A549 (cell line): ENCODE results near the gene PARD3B. TPM values are rescaled to one million over a fixed set of nuclear protein-coding genes. Genes with fewer than 3 reads are reported as not detected.

ENCODE experiments used
- ATAC-seq, 2 experiments: fragments of 200-7000 bp in 1 of 2; fragments of >200 bp in 1 of 2; cut with Nextera tagmentation in 1 of 2; cut with Tn5 transposase in 1 of 2; 3 replicates each; pipeline versions ENCODE4 v1.8.0 to v1.9.1; 2018 to 2020; ENCODE audit warnings: mild to moderate bottlenecking in 1 of 2, moderate library complexity in 1 of 2
- CTCF ChIA-PET: fragments of 300-600 bp; sonication (Branson Sonifier 250); formaldehyde crosslinking; extraction: SDS; loops from one replicate; lab custom pipeline; 2021; ENCODE audit warnings: antibody characterized with exemption, inconsistent platforms; lab: Yijun Ruan, JAX
- POLR2A ChIA-PET: fragments of 350-600 bp; formaldehyde crosslinking; extraction: SDS; loops from one replicate; lab custom pipeline; 2021; ENCODE audit warnings: antibody characterized with exemption, inconsistent platforms; lab: Yijun Ruan, JAX
- DNase-seq, 2 experiments: peaks; one replicate each; pipeline versions ENCODE4 v3.0.0 to v3.0.0-alpha.2; 2011 to 2016; ENCODE audit warnings: low read depth in 1 of 2, low spot score in 1 of 2
- FAIRE-seq: peaks from 2 replicates; lab custom pipeline; 2011; peaks lifted over from hg19 to GRCh38; lab: Jason Lieb, UNC
- H3K27ac ChIP-seq, 2 experiments: fragments of >200 bp; sonication (Bioruptor Twin); formaldehyde crosslinking; 3 replicates each; pipeline ENCODE4 v1.5.1; 2016 to 2017
- H3K4me1 ChIP-seq: fragments of >200 bp; sonication (Bioruptor Twin); formaldehyde crosslinking; 3 replicates; pipeline ENCODE4 v1.6.1; 2016
- H3K4me2 ChIP-seq: fragments of >200 bp; sonication (Bioruptor Twin); formaldehyde crosslinking; 3 replicates; pipeline ENCODE4 v1.6.1; 2016
- H3K4me3 ChIP-seq: fragments of >200 bp; sonication (Bioruptor Twin); formaldehyde crosslinking; 3 replicates; pipeline ENCODE4 v1.5.1; 2016
- H3K9me3 ChIP-seq: fragments of >200 bp; sonication (Bioruptor Twin); formaldehyde crosslinking; 3 replicates; pipeline ENCODE4 v1.6.1; 2016
- CEBPB ChIP-seq, 2 experiments: fragments of >200 bp in 1 of 2; sonication (Bioruptor Twin) in 1 of 2; formaldehyde crosslinking in 1 of 2; IDR thresholded peaks; 2 replicates each; pipeline ENCODE4 v1.6.1; 2012 to 2016
- CHD4 ChIP-seq: fragments of 200-600 bp; sonication (generic); IDR thresholded peaks from 2 replicates; pipeline ENCODE4 v1.6.1; 2016; ENCODE audit warnings: antibody characterized with exemption, mild to moderate bottlenecking, borderline replicate concordance
- E2F6 ChIP-seq: IDR thresholded peaks from 2 replicates; pipeline ENCODE4 v1.6.1; 2012; ENCODE audit warnings: low read depth, borderline replicate concordance
- EP300 ChIP-seq, 2 experiments: fragments of >200 bp; sonication (Bioruptor Twin); formaldehyde crosslinking; IDR thresholded peaks; 2 replicates in 1 of 2; 3 replicates in 1 of 2; pipeline ENCODE4 v1.6.1; 2016 to 2017
- FOXS1 ChIP-seq: fragments of 250-450 bp; sonication (Bioruptor Pico); IDR thresholded peaks from 2 replicates; pipeline ENCODE4 v1.5.0; 2020; ENCODE audit warnings: mild to moderate bottlenecking, moderate library complexity
- GATA3 ChIP-seq: IDR thresholded peaks from 2 replicates; pipeline ENCODE4 v1.6.1; 2012; ENCODE audit warnings: borderline replicate concordance
- HES2 ChIP-seq: fragments of >200 bp; sonication (Bioruptor Twin); formaldehyde crosslinking; IDR thresholded peaks from 2 replicates; pipeline ENCODE4 v1.6.1; 2016
- HMGXB4 ChIP-seq: fragments of 250-450 bp; sonication (Bioruptor Pico); IDR thresholded peaks from 2 replicates; pipeline ENCODE4 v1.5.0; 2021; ENCODE audit warnings: mild to moderate bottlenecking, moderate library complexity, borderline replicate concordance
- KDM1A ChIP-seq: fragments of 200-600 bp; sonication (generic); IDR thresholded peaks from 2 replicates; pipeline ENCODE4 v1.6.1; 2016; ENCODE audit warnings: low read depth, mild to moderate bottlenecking
- NPAS2 ChIP-seq: fragments of 250-450 bp; sonication (Bioruptor Pico); IDR thresholded peaks from 2 replicates; pipeline ENCODE4 v1.8.0; 2022; ENCODE audit warnings: mild to moderate bottlenecking, moderate library complexity, borderline replicate concordance
- PHF8 ChIP-seq: fragments of 200-600 bp; sonication (generic); IDR thresholded peaks from 2 replicates; pipeline ENCODE4 v1.6.1; 2016; ENCODE audit warnings: low read depth, mild to moderate bottlenecking, antibody characterized with exemption, moderate library complexity, borderline replicate concordance
- POLR2AphosphoS2 ChIP-seq: conservative IDR thresholded peaks from 2 replicates; pipeline ENCODE4 v1.6.1; 2012; ENCODE audit warnings: low read length, improper control_type of control experiment, inconsistent platforms
- RAD21 ChIP-seq, 2 experiments: fragments of >200 bp in 1 of 2; sonication (Bioruptor Twin) in 1 of 2; formaldehyde crosslinking in 1 of 2; IDR thresholded peaks in 1 of 2; conservative IDR thresholded peaks in 1 of 2; 2 replicates in 1 of 2; 3 replicates in 1 of 2; pipeline ENCODE4 v1.6.1; 2012 to 2018; ENCODE audit warnings: inconsistent platforms in 1 of 2
- RCOR1 ChIP-seq: fragments of 150-350 bp; IDR thresholded peaks from 2 replicates; pipeline ENCODE4 v1.6.1; 2014; ENCODE audit warnings: antibody characterized with exemption, low read length, low read depth
- RNF2 ChIP-seq: fragments of 200-600 bp; sonication (generic); IDR thresholded peaks from 2 replicates; pipeline ENCODE4 v1.6.1; 2016; ENCODE audit warnings: low read depth, mild to moderate bottlenecking, antibody characterized with exemption, moderate library complexity, borderline replicate concordance
- TFCP2L1 ChIP-seq: fragments of 250-450 bp; sonication (Bioruptor Pico); IDR thresholded peaks from 2 replicates; pipeline ENCODE4 v1.5.0; 2021; ENCODE audit warnings: mild to moderate bottlenecking
- USF2 ChIP-seq: fragments of 450-650 bp; IDR thresholded peaks from 2 replicates; pipeline ENCODE4 v1.6.1; 2014; ENCODE audit warnings: antibody characterized with exemption
- ZFP36 ChIP-seq: fragments of 450-650 bp; IDR thresholded peaks from 2 replicates; pipeline ENCODE4 v1.6.1; 2014; ENCODE audit warnings: borderline replicate concordance; ENCODE audit not compliant: partially characterized antibody
- ZNF302 ChIP-seq: fragments of 250-450 bp; sonication (Bioruptor Pico); IDR thresholded peaks from 2 replicates; pipeline ENCODE4 v1.9.0; 2021; ENCODE audit warnings: inconsistent platforms, mild to moderate bottlenecking, moderate library complexity
- WGBS: methylation state at CpG from one replicate; pipeline ENCODE4 v1.1.6; 2017; ENCODE audit errors: missing lambda C conversion rate; 5-methylcytosine and 5-hydroxymethylcytosine counted together
- polyA plus RNA-seq, 4 experiments: library from polyadenylated mRNA; depleted of rRNA in 3 of 4; stranded (reverse); fragments of >200 nt; fragmentation: RNase III in 1 of 4; extraction: RNeasy Plus Mini Kit Qiagen cat#74134 plus additional on column Dnase treatment in 1 of 4; gene quantifications; 2 replicates in 3 of 4; 3 replicates in 1 of 4; pipeline ENCODE4 v1.2.3, GENCODE V29; 2011 to 2017

PARD3B gene
- polyA plus RNA-seq, 2 of the 4 experiments (the other 2 are of a cell fraction) = 1.2 to 2.4 TPM

GRCh38 chr2:204576362-204576979, 31.2 kb downstream of the PARD3B start:
- no peak for TF ChIP-seq ZNF302
- TF ChIP-seq, all 56 proteins: peak for 0
- no peak for DNase-seq
- Histone ChIP-seq H3K4me3 (no peak overlapping the region), H3K4me1 (no peaks in the 10 kb centered on the region), H3K27ac (no peak overlapping the region), H3K9me3 (no peaks in the 10 kb centered on the region), H3K4me2 (no peak overlapping the region)
- FAIRE-seq = no peak
- CTCF ChIA-PET = no interaction called here
- whole genome bisulfite sequencing = 87% methylated on average over 6 of the region's 6 CpGs
- no peak for ATAC-seq
- POLR2A ChIA-PET = no interaction called here

- Histone ChIP-seq H3K9me3 (no peaks in the 10 kb centered on the region), H3K4me1 (no peaks in the 10 kb centered on the region), H3K27ac (no peak overlapping the region), H3K4me3 (no peak overlapping the region), H3K4me2 (no peak overlapping the region)
- ATAC-seq (no peak), DNase-seq (no peak), FAIRE-seq (no peak)
- 67% methylated on average over 11 of the region's 11 CpGs for WGBS
- POLR2A ChIA-PET = interaction anchor here (0.5 kb wide), 1 partner anchor 317 kb away, joined by 10 read pairs; no protein-coding TSS in a partner anchor
- TF ChIP-seq HES2 (no peak), CHD4 (no peak), CEBPB (IDR thresholded peaks at IDR 0.05) (no peak), USF2 (no peak), ZFP36 (no peak), POLR2AphosphoS2 (no peak), NPAS2 (no peak), RAD21 (conservative IDR thresholded peaks at IDR 0.05 in 1 of 2, IDR thresholded peaks at IDR 0.05 in 1 of 2) (no peak), EP300 (IDR thresholded peaks at IDR 0.05) (no peak), FOXS1 (CRISPR knock-in tag) (no peak), PHF8 (no peak)
- CTCF ChIA-PET = interaction anchor here (1.2 kb wide), 1 partner anchor 10 kb away, joined by 4 read pairs; no protein-coding TSS in a partner anchor
These were observed 33.8 kb downstream of the PARD3B start for GRCh38 chr2:204578928-204579598.

GRCh38 chr2:204581946-204582345, 36.7 kb downstream of the PARD3B start:
- FAIRE-seq = no peak
- no peak for DNase-seq
- ChIA-PET CTCF (no interaction called here), POLR2A (no interaction called here)
- Histone ChIP-seq H3K27ac (no peak overlapping the region), H3K4me2 (no peak overlapping the region), H3K4me1 (no peaks in the 10 kb centered on the region), H3K9me3 (no peaks in the 10 kb centered on the region), H3K4me3 (no peak overlapping the region)
- 41% methylated on average over 4 of the region's 4 CpGs for WGBS
- ATAC-seq = no peak
- TF ChIP-seq HMGXB4 (no peak), ZNF302 (no peak), TFCP2L1 (CRISPR knock-in tag) (no peak), RNF2 (no peak), KDM1A (no peak), E2F6 (no peak), RCOR1 (no peak), GATA3 (no peak)
